ENCODE measurements around the gene SNX24.

Gene SNX24

GRCh38 chr5:122924203-122924602 is 78.8 kb downstream of the SNX24 start:
- DNase-seq, result no peak

GRCh38 chr5:122924719-122925395 is 79.4 kb downstream of the SNX24 start:
- no peak for DNase-seq

GRCh38 chr5:122929001-122929400 is 83.6 kb downstream of the SNX24 start:
- DNase-seq, result no peak

- no peak for DNase-seq
Measured at GRCh38 chr5:122929980-122930379, 84.6 kb downstream of the SNX24 start.

- no peak for DNase-seq
Measured at GRCh38 chr5:122933956-122934355, 88.5 kb downstream of the SNX24 start.

GRCh38 chr5:122936088-122936487 is 90.7 kb downstream of the SNX24 start:
- no peak for DNase-seq

GRCh38 chr5:122937914-122938313 is 92.5 kb downstream of the SNX24 start:
- no peak for DNase-seq

- DNase-seq, result no peak
Measured at GRCh38 chr5:122940890-122941289, 95.5 kb downstream of the SNX24 start.

GRCh38 chr5:122941737-122942136 is 96.3 kb downstream of the SNX24 start:
- DNase-seq, result no peak

GRCh38 chr5:122942164-122942914 is 96.9 kb downstream of the SNX24 start:
- DNase-seq, result no peak

- DNase-seq, result no peak
Measured at GRCh38 chr5:122943050-122943698, 97.8 kb downstream of the SNX24 start.

GRCh38 chr5:122944051-122944450 is 98.6 kb downstream of the SNX24 start:
- no peak for DNase-seq

GRCh38 chr5:122947372-122947771 is 102.0 kb downstream of the SNX24 start:
- DNase-seq, result no peak

GRCh38 chr5:122947772-122948171 is 102.4 kb downstream of the SNX24 start:
- DNase-seq, result no peak

- no peak for DNase-seq
Measured at GRCh38 chr5:122948319-122948718, 102.9 kb downstream of the SNX24 start.

GRCh38 chr5:122951658-122952057 is 106.2 kb downstream of the SNX24 start:
- no peak for DNase-seq

GRCh38 chr5:122954719-122955118 is 109.3 kb downstream of the SNX24 start:
- DNase-seq, result no peak

GRCh38 chr5:122957457-122957856 is 112.0 kb downstream of the SNX24 start:
- no peak for DNase-seq

GRCh38 chr5:122959740-122960445 is 114.5 kb downstream of the SNX24 start:
- DNase-seq, result no peak

- no peak for DNase-seq
Measured at GRCh38 chr5:122963305-122963704, 117.9 kb downstream of the SNX24 start.

- DNase-seq, result no peak
Measured at GRCh38 chr5:122965111-122965510, 119.7 kb downstream of the SNX24 start.

GRCh38 chr5:122967085-122967484 is 121.7 kb downstream of the SNX24 start:
- DNase-seq, result no peak

- DNase-seq, result no peak
Measured at GRCh38 chr5:122967625-122968024, 122.2 kb downstream of the SNX24 start.

All from NCI-H526 treated with DMSO at 0.1 percent for 48 hours (cell line).